ENCODE measurements around the gene BMP8A. TPM values are rescaled to one million over a fixed set of nuclear protein-coding genes. Genes with fewer than 3 reads are reported as not detected.
A peak's percentile ranks its signal among the peaks of the same experiment; 100 is the strongest.

Gene BMP8A
- total and polyA plus RNA-seq, 10 donors, result 0.06 to 2.8 (median 1.4) TPM; not detected in 1

DNA sequence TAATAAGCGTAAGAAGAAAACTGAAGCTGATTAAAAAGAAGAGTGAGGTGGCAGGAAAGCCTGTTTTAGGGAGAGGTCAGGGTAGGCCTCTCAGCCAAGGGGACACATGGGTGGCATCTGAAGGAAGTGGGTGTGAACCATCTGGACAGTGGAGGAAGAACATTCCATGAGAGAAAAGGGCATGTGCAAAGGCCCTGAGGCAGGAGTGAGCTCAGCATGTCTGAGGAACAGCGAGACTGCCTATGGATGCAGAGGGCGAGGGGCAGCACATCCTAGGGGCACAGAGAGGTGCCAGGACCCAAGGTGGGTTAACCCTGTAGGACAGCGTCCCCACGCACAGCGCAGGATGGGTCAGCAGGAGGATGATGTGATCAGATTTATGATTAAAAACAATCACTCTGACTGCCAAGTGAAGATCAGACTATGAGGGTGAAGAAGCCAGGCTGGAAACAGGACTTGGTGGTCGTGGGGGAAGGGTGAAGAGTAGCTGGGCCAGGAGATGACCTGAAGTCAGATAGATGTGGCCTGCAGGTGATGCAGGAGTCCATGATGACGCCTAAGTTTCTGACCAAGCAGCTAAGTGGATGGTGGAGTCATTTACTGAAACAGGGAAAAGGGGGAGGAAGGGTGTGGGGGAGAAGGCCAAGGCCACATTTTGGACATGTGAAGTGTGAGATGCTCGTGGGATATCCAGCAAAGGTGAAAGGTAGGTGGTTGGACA lies 47.3 kb downstream of the BMP8A start:
- intact Hi-C loops (cut with DNase I; ENCODE audit: low total_unique reads), result loop anchor here (5.0 to 10.0 kb wide), 2 partner anchors 64 to 441 kb away; no protein-coding TSS in a partner anchor
- peak; percentile 71 for DNase-seq
- TF ChIP-seq, protein P1, sequence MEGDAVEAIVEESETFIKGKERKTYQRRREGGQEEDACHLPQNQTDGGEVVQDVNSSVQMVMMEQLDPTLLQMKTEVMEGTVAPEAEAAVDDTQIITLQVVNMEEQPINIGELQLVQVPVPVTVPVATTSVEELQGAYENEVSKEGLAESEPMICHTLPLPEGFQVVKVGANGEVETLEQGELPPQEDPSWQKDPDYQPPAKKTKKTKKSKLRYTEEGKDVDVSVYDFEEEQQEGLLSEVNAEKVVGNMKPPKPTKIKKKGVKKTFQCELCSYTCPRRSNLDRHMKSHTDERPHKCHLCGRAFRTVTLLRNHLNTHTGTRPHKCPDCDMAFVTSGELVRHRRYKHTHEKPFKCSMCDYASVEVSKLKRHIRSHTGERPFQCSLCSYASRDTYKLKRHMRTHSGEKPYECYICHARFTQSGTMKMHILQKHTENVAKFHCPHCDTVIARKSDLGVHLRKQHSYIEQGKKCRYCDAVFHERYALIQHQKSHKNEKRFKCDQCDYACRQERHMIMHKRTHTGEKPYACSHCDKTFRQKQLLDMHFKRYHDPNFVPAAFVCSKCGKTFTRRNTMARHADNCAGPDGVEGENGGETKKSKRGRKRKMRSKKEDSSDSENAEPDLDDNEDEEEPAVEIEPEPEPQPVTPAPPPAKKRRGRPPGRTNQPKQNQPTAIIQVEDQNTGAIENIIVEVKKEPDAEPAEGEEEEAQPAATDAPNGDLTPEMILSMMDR (IDR thresholded peaks at IDR 0.05 in 8 of 11, conservative IDR thresholded peaks at IDR 0.05 in 3 of 11), result no peak
- no peak for TF ChIP-seq POLR2AphosphoS5 (IDR thresholded peaks at IDR 0.05)
- no peak for TF ChIP-seq POLR2A (IDR thresholded peaks at IDR 0.05)
- no peaks in the 10 kb centered on the region for H3K27me3 ChIP-seq (replicated peaks in 1 of 7)
- H3K4me1 ChIP-seq, result peaks cover 0 to 12% (median 7%) of the 10 kb centered on the region in 6 donors
- 83 to 90% (median 86%) methylated on average over 9 of the region's 9 CpGs for WGBS, 5 donors
- H3K9me3 ChIP-seq, result no peaks in the 10 kb centered on the region
- peaks cover 0 to 69% (median 17%) of the 10 kb centered on the region in 6 donors for H3K36me3 ChIP-seq
- no peak overlapping the region for H3K4me3 ChIP-seq
- no peak overlapping the region for H3K27ac ChIP-seq

DNA sequence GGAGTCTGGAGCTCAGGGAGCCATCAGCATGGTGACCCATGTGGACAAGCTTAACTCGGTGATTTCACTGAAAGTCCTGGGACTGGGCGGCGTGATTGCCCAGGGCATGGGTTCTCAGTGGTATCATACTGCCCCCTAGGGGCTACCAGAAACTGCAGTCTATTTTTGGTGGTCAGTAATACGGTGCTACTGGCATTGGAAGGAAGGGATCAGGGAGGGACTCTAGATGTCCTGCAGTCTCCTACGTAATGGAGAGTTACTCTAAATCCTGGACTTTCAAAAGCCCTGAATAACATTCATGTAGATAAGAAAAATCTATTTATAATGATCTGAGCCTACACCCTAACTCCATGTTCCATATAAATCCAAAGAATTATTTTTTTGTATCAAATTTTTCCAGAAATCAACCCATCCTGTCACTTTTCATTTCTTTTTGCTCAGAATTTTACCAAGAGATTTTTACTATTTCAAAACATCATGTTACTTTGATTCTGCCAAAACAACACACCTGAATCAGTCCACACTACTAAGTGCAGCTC lies 47.9 kb downstream of the BMP8A start:
- Histone ChIP-seq H3K4me3 (no peak overlapping the region), H3K27ac (no peak overlapping the region), H3K36me3 (peaks cover 0 to 67% (median 16%) of the 10 kb centered on the region in 6 donors), H3K4me1 (peaks cover 0 to 12% (median 7%) of the 10 kb centered on the region in 6 donors), H3K27me3 (replicated peaks in 1 of 7) (no peaks in the 10 kb centered on the region), H3K9me3 (no peaks in the 10 kb centered on the region)
- TF ChIP-seq POLR2A (IDR thresholded peaks at IDR 0.05), result no peak
- TF ChIP-seq POLR2AphosphoS5 (IDR thresholded peaks at IDR 0.05), result peak in 1 of 3 donors; percentile 49
- TF ChIP-seq, protein P1 (IDR thresholded peaks at IDR 0.05 in 8 of 11, conservative IDR thresholded peaks at IDR 0.05 in 3 of 11), result peak; percentile 48 to 88 (median 80)
- intact Hi-C loops (cut with DNase I; ENCODE audit: low total_unique reads), result loop anchor here (5.0 to 10.0 kb wide), 2 partner anchors 65 to 442 kb away; no protein-coding TSS in a partner anchor
- WGBS, 5 donors, result 6 to 20% (median 11%) methylated on average over 5 of the region's 5 CpGs
- DNase-seq, result peak; percentile 78

DNA sequence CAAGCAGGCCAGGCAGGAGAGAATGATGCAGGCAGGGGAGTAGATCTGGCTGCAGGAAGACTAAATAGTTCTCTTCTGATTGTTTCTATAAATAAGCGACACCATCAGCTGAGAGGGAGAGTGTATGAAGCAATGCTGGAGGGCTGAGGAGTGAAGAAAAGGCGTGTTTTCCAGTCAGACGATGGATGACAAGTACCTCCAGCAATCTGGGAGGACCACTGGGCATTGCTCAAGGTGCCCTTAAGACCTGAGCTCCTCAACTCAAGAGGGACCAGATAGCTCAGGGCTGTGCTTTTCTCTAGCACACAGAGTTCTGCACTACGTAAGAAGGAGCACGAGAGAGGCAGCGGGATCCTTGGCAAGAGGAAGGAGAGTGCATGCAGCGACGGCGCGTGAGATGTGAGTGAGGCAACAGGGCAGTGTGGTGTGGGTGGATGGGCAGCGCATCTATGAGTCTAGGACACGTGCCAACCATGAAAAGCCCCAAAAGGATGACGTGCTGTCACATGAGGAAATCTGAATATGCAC lies 49.1 kb downstream of the BMP8A start:
- peak; percentile 84 for DNase-seq
- Histone ChIP-seq H3K27ac (peak overlapping the region in 4 of 8 donors; percentile 22 to 83 (median 68)), H3K9me3 (no peaks in the 10 kb centered on the region), H3K4me1 (peaks cover 0 to 12% (median 7%) of the 10 kb centered on the region in 6 donors), H3K4me3 (no peak overlapping the region), H3K27me3 (replicated peaks in 1 of 7) (no peaks in the 10 kb centered on the region), H3K36me3 (peaks cover 0 to 69% (median 20%) of the 10 kb centered on the region in 6 donors)
- intact Hi-C loops (cut with DNase I; ENCODE audit: low total_unique reads), result no loop called here
- 73 to 82% (median 77%) methylated on average over 13 of the region's 13 CpGs for WGBS, 5 donors
- TF ChIP-seq POLR2A (IDR thresholded peaks at IDR 0.05), result no peak
- TF ChIP-seq POLR2AphosphoS5 (IDR thresholded peaks at IDR 0.05), result peak; percentile 10 to 85 (median 74)
- TF ChIP-seq, protein P1 (IDR thresholded peaks at IDR 0.05 in 8 of 11, conservative IDR thresholded peaks at IDR 0.05 in 3 of 11), result no peak

DNA sequence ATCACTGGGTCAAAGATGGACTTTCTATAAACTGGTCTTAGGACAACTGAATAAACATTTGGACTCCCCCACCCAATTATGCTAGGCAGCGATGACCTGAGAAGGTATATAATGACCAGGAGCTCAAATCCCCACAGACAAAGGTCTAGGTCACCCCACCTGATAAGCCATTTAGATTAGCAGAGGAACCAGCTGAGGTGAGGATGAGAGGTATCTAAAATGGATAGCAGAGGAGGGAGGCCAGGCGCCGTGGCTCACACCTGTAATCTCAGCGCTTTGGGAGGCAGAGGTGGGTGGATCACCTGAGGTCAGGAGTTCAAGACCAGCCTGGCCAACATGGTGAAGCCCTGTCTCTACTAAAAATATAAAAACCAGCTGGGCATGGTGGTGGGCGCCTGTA lies 51.5 kb downstream of the BMP8A start:
- WGBS, 5 donors, result 92 to 99% (median 97%) methylated on average over 5 of the region's 5 CpGs
- intact Hi-C loops (cut with DNase I; ENCODE audit: low total_unique reads), result no loop called here

More for the DNA sequence above, 51.5 kb downstream of the BMP8A start:
- no peak overlapping the region for H3K27ac ChIP-seq
- no peaks in the 10 kb centered on the region for H3K27me3 ChIP-seq (replicated peaks in 1 of 7)
- no peaks in the 10 kb centered on the region for H3K9me3 ChIP-seq
- no peak overlapping the region for H3K4me3 ChIP-seq
- peaks cover 0 to 69% (median 30%) of the 10 kb centered on the region in 6 donors for H3K36me3 ChIP-seq
- peak; percentile 8 for DNase-seq
- no peak for TF ChIP-seq POLR2AphosphoS5 (IDR thresholded peaks at IDR 0.05)
- TF ChIP-seq, protein P1 (IDR thresholded peaks at IDR 0.05 in 8 of 11, conservative IDR thresholded peaks at IDR 0.05 in 3 of 11), result no peak
- TF ChIP-seq POLR2A (IDR thresholded peaks at IDR 0.05), result no peak
- H3K4me1 ChIP-seq, result peaks cover 0 to 12% (median 7%) of the 10 kb centered on the region in 6 donors
